ENCODE measurements around the gene GEMIN4.

GEMIN4 gene

GRCh38 chr17:742147-742793 lies 9.8 kb downstream of the GEMIN4 start:
- no peak for DNase-seq (ENCODE audit: low read depth in 3 of 3)

GRCh38 chr17:740240-741017 lies 11.6 kb downstream of the GEMIN4 start:
- DNase-seq (ENCODE audit: low read depth in 3 of 3): no peak

GRCh38 chr17:737561-738113 lies 14.4 kb downstream of the GEMIN4 start:
- no peak for DNase-seq (ENCODE audit: low read depth in 3 of 3)

GRCh38 chr17:733743-734142 lies 18.3 kb downstream of the GEMIN4 start:
- DNase-seq (ENCODE audit: low read depth in 3 of 3): no peak

GRCh38 chr17:732902-733720 lies 19.0 kb downstream of the GEMIN4 start:
- DNase-seq (ENCODE audit: low read depth in 3 of 3): peak in 1 of 3 experiments; percentile 9

GRCh38 chr17:732067-732901 lies 19.8 kb downstream of the GEMIN4 start, which contains the start of gene TLCD3A:
Gene TLCD3A, plus strand, starts transcription at chr17:732596. Its CDS starts 52 bp downstream, at chr17:732648.
- DNase-seq (ENCODE audit: low read depth in 3 of 3): peak in 2 of 3 experiments; percentile 21 to 29

- DNase-seq (ENCODE audit: low read depth in 3 of 3): no peak
These were observed 20.4 kb downstream of the GEMIN4 start for GRCh38 chr17:731644-732066.

- no peak for DNase-seq (ENCODE audit: low read depth in 3 of 3)
These were observed 23.2 kb downstream of the GEMIN4 start for GRCh38 chr17:728911-729310.

GRCh38 chr17:726271-726919 lies 25.7 kb downstream of the GEMIN4 start:
- DNase-seq (ENCODE audit: low read depth in 3 of 3): no peak

- DNase-seq (ENCODE audit: low read depth in 3 of 3): no peak
These were observed 26.3 kb downstream of the GEMIN4 start for GRCh38 chr17:725746-726145.

- DNase-seq (ENCODE audit: low read depth in 3 of 3): no peak
These were observed 27.0 kb downstream of the GEMIN4 start for GRCh38 chr17:725084-725483.

- no peak for DNase-seq (ENCODE audit: low read depth in 3 of 3)
These were observed 30.5 kb downstream of the GEMIN4 start for GRCh38 chr17:721540-721937.

GRCh38 chr17:720706-721539 lies 31.1 kb downstream of the GEMIN4 start:
- DNase-seq (ENCODE audit: low read depth in 3 of 3): no peak

GRCh38 chr17:718075-718474 lies 34.0 kb downstream of the GEMIN4 start:
- no peak for DNase-seq (ENCODE audit: low read depth in 3 of 3)

GRCh38 chr17:708132-708531 lies 43.9 kb downstream of the GEMIN4 start:
- DNase-seq (ENCODE audit: low read depth in 3 of 3): no peak

GRCh38 chr17:705863-706262 lies 46.2 kb downstream of the GEMIN4 start:
- no peak for DNase-seq (ENCODE audit: low read depth in 3 of 3)

- DNase-seq (ENCODE audit: low read depth in 3 of 3): no peak
These were observed 47.1 kb downstream of the GEMIN4 start for GRCh38 chr17:705011-705410.

- DNase-seq (ENCODE audit: low read depth in 3 of 3): no peak
These were observed 47.8 kb downstream of the GEMIN4 start for GRCh38 chr17:704111-704864.
